ENCODE results near the gene RAB17. TPM values are rescaled to one million over a fixed set of nuclear protein-coding genes. Genes with fewer than 3 reads are reported as not detected.

RAB17 gene
- total and polyA plus RNA-seq, 10 donors, result 0.24 to 2.2 (median 0.67) TPM; not detected in 3

- 88 to 95% (median 90%) methylated on average over 14 to 19 of the region's 19 CpGs for WGBS, 5 donors
- no peaks in the 10 kb centered on the region for H3K36me3 ChIP-seq
- intact Hi-C loops (cut with DNase I; ENCODE audit: low total_unique reads), result loop anchor here (10.0 kb wide), 1 partner anchor 161 kb away; no protein-coding TSS in a partner anchor
- peaks cover 0 to 7% (median 0%) of the 10 kb centered on the region in 7 donors for H3K27me3 ChIP-seq (replicated peaks in 1 of 7)
- no peak for DNase-seq
- H3K9me3 ChIP-seq, result no peaks in the 10 kb centered on the region
- H3K27ac ChIP-seq, result no peak overlapping the region
- no peak overlapping the region for H3K4me3 ChIP-seq
- TF ChIP-seq, protein P1, sequence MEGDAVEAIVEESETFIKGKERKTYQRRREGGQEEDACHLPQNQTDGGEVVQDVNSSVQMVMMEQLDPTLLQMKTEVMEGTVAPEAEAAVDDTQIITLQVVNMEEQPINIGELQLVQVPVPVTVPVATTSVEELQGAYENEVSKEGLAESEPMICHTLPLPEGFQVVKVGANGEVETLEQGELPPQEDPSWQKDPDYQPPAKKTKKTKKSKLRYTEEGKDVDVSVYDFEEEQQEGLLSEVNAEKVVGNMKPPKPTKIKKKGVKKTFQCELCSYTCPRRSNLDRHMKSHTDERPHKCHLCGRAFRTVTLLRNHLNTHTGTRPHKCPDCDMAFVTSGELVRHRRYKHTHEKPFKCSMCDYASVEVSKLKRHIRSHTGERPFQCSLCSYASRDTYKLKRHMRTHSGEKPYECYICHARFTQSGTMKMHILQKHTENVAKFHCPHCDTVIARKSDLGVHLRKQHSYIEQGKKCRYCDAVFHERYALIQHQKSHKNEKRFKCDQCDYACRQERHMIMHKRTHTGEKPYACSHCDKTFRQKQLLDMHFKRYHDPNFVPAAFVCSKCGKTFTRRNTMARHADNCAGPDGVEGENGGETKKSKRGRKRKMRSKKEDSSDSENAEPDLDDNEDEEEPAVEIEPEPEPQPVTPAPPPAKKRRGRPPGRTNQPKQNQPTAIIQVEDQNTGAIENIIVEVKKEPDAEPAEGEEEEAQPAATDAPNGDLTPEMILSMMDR (IDR thresholded peaks at IDR 0.05 in 8 of 11, conservative IDR thresholded peaks at IDR 0.05 in 3 of 11), result no peak
- TF ChIP-seq POLR2AphosphoS5 (IDR thresholded peaks at IDR 0.05), result no peak
- no peak for TF ChIP-seq POLR2A (IDR thresholded peaks at IDR 0.05)
- H3K4me1 ChIP-seq, result peaks cover 0 to 23% (median 11%) of the 10 kb centered on the region in 6 donors
Observed at GRCh38 chr2:237583385-237584295, 6.9 kb downstream of the RAB17 start.

- no peak for DNase-seq
- peak overlapping the region in 1 of 8 donors; percentile 29 for H3K4me3 ChIP-seq
- peaks cover 0 to 23% (median 11%) of the 10 kb centered on the region in 6 donors for H3K4me1 ChIP-seq
Observed at GRCh38 chr2:237581751-237582746, 8.5 kb downstream of the RAB17 start.

GRCh38 chr2:237581326-237581725 is 9.2 kb downstream of the RAB17 start:
- no peak for DNase-seq
- intact Hi-C loops (cut with DNase I; ENCODE audit: low total_unique reads), result loop anchor here (10.0 kb wide), 1 partner anchor 163 kb away; no protein-coding TSS in a partner anchor
- no peaks in the 10 kb centered on the region for H3K9me3 ChIP-seq
- peaks cover 0 to 23% (median 11%) of the 10 kb centered on the region in 6 donors for H3K4me1 ChIP-seq
- no peak overlapping the region for H3K4me3 ChIP-seq
- no peak overlapping the region for H3K27ac ChIP-seq
- TF ChIP-seq, protein P1 (IDR thresholded peaks at IDR 0.05 in 8 of 11, conservative IDR thresholded peaks at IDR 0.05 in 3 of 11), result no peak
- TF ChIP-seq POLR2AphosphoS5 (IDR thresholded peaks at IDR 0.05), result no peak
- no peak for TF ChIP-seq POLR2A (IDR thresholded peaks at IDR 0.05)
- WGBS, 5 donors, result 77 to 88% (median 82%) methylated on average over 6 of the region's 6 CpGs
- peaks cover 0 to 12% (median 0%) of the 10 kb centered on the region in 7 donors for H3K27me3 ChIP-seq (replicated peaks in 1 of 7)
- no peaks in the 10 kb centered on the region for H3K36me3 ChIP-seq

More at GRCh38 chr2:237581751-237582746, 8.5 kb downstream of the RAB17 start:
- 32 to 64% (median 48%) methylated on average over 11 to 25 of the region's 25 CpGs for WGBS, 5 donors
- no peaks in the 10 kb centered on the region for H3K36me3 ChIP-seq
- peak overlapping the region in 4 of 8 donors; percentile 12 to 54 (median 30) for H3K27ac ChIP-seq
- intact Hi-C loops (cut with DNase I; ENCODE audit: low total_unique reads), result loop anchor here (10.0 kb wide), 1 partner anchor 163 kb away; no protein-coding TSS in a partner anchor
- no peak for TF ChIP-seq POLR2A (IDR thresholded peaks at IDR 0.05)
- TF ChIP-seq, protein P1 (IDR thresholded peaks at IDR 0.05 in 8 of 11, conservative IDR thresholded peaks at IDR 0.05 in 3 of 11), result peak in 10 of 11 experiments; percentile 17 to 58 (median 48)
- peak; percentile 28 to 46 (median 43) for TF ChIP-seq POLR2AphosphoS5 (IDR thresholded peaks at IDR 0.05)
- H3K27me3 ChIP-seq (replicated peaks in 1 of 7), result peaks cover 0 to 12% (median 0%) of the 10 kb centered on the region in 7 donors
- H3K9me3 ChIP-seq, result no peaks in the 10 kb centered on the region

Measured in spleen (tissue), 11 donors.